Vagina (tissue), 2 donors: ENCODE results near the gene GCSAM. TPM values are rescaled to one million over a fixed set of nuclear protein-coding genes. Genes with fewer than 3 reads are reported as not detected.

Experiments
- DNase-seq, 2 donors: peaks; one replicate each; pipeline ENCODE4 v3.0.0-alpha.2; 2017; ENCODE audit errors: extremely low spot score in 2 of 2
- H3K27ac ChIP-seq: fragments of 200-600 bp; sonication (generic); one replicate; pipeline ENCODE4 v1.5.1; 2019
- H3K27me3 ChIP-seq: fragments of 200-600 bp; sonication (generic); one replicate; pipeline ENCODE4 v1.5.1; 2019
- H3K36me3 ChIP-seq, 2 donors: fragments of 200-600 bp; sonication (generic); one replicate each; pipeline ENCODE4 v1.5.1; 2017 to 2019
- H3K4me1 ChIP-seq: fragments of 200-600 bp; sonication (generic); one replicate; pipeline ENCODE4 v1.5.1; 2019
- H3K4me3 ChIP-seq, 2 donors: fragments of 200-600 bp; sonication (generic); 1 replicate in 1 of 2; 2 replicates in 1 of 2; pipeline ENCODE4 v1.5.1; 2016 to 2019
- H3K9me3 ChIP-seq: fragments of 200-600 bp; sonication (generic); one replicate; pipeline ENCODE4 v1.5.1; 2019
- POLR2A ChIP-seq, 2 donors: fragments of 450-650 bp; IDR thresholded peaks; one replicate each; pipeline ENCODE4 v1.6.1; 2017; ENCODE audit warnings: antibody characterized with exemption in 2 of 2, mild to moderate bottlenecking in 2 of 2, moderate library complexity in 2 of 2
- POLR2AphosphoS5 ChIP-seq, 2 donors: sonication (generic); formaldehyde crosslinking; IDR thresholded peaks; one replicate each; pipeline ENCODE4 v1.9.0; 2017; ENCODE audit warnings: antibody characterized with exemption in 2 of 2, mild to moderate bottlenecking in 2 of 2, low read depth in 1 of 2; ENCODE audit not compliant: insufficient read depth in 1 of 2
- intact Hi-C: fragments of 100-400 bp; cut with DNase I; formaldehyde crosslinking; loops from one replicate; pipeline ENCODE4 v1.15.1; 2023
- total RNA-seq: library from RNA; depleted of rRNA; stranded (reverse); fragments of >200 nt; gene quantifications from one replicate; pipeline ENCODE4 v1.2.3, GENCODE V29; 2016
- TF ChIP-seq, protein P1 (sequence below), 3 experiments: fragments of 450-650 bp in 2 of 3; fragments of 200-600 bp in 1 of 3; sonication (generic) in 1 of 3; IDR thresholded peaks; one replicate each; pipeline ENCODE4 v1.5.1; 2017 to 2019; ENCODE audit warnings: antibody characterized with exemption in 3 of 3, mild to moderate bottlenecking in 2 of 3, moderate library complexity in 2 of 3

Gene GCSAM
- total RNA-seq, 1 donor from 2014 or later = 1.5 TPM

DNA sequence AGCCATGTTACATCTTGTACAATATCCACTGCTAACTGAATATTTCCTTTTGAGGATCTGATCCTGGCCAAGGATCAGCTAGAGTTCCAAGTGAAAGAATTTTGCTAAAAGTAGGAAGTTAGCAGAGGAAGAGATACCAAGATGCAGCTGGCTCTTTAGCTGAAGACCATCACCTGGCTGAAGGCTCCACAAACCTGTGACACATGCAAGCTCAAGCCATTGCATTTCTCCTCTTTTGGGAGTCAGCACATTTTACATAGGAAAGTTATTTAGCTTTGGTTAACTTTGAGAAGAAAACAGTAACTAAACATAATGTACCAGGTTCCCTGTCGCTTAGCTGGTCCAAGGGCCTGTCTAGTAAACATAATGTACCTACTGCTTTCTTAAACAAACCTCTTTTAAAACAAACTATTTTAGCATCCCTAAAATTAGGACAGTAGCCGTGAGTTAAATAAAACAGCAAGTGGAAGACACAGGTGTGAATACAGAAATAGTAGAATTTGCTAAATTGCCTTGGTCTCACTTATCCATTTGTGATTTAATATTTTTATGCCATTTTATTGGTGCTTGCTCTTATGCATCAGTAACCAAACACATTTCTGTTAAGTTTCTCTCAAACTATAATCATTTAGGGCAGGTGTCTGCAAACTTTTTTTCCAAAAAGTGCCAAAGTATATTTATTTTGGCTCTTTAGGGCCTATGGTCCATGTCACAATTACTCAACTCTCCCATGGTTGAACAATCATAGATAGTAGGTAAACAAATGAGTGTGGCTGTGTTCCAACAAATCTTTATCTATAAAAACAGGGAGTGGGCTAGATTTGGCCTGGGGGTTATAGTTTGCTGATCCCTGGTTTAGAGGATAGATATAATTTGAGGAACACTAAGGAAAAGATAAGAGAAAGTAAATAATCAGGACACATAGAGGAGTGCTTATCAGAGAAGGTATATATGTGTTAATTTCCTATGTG lies 11.2 kb downstream of the GCSAM start:
- Histone ChIP-seq H3K27ac (no peak overlapping the region), H3K4me3 (no peak overlapping the region), H3K4me1 (no peaks in the 10 kb centered on the region), H3K9me3 (no peaks in the 10 kb centered on the region), H3K36me3 (no peaks in the 10 kb centered on the region), H3K27me3 (no peaks in the 10 kb centered on the region)
- TF ChIP-seq POLR2A (IDR thresholded peaks at IDR 0.05) = no peak
- intact Hi-C loops = no loop called here
- no peak for DNase-seq

DNA sequence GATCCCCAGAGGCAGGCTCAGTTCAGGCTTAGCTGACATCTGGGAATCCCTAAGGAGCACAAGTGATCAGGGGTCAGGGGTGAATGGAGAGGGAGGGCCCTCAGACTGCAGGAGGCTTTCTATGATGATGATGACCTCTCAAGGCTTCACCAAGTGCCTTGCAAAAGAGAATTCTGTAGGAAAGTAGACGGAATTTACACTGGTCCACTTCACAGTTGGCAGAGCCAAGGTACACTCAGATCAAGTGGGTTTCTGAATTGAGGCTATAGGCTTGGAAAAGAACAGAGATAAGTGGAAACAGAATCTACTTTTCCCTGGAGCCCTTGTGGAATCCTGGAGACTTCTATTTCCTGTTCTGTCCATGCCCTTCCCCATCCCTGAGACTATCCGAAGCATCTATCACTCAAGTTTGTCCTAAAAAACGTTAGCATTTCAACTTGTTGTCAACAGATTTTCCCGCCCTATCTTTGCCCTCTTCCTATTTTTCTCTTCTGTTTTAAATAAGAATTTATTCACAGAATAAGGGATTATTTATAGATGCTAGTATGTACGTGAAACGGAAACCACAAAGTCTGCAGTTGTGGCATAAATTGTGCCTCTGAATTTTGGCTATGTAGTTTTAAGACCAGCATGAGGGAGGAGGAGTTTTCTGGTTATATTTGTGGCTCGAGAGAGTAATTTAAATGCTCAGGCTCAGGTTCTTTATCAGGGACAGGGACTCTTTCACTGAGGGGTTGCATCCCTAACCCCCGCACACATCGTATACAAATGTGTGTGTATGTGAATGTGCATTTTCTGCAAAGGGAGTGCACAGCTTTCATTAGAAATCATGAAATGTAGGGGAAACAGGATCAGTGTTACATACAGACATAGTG lies 12.8 kb downstream of the GCSAM start:
- no peak overlapping the region for H3K4me3 ChIP-seq
- no peaks in the 10 kb centered on the region for H3K4me1 ChIP-seq
- TF ChIP-seq POLR2AphosphoS5 (IDR thresholded peaks at IDR 0.05; ENCODE audit: insufficient read depth in 1 of 2, low read depth in 1 of 2) (no peak), POLR2A (IDR thresholded peaks at IDR 0.05) (no peak)
- TF ChIP-seq, protein P1, sequence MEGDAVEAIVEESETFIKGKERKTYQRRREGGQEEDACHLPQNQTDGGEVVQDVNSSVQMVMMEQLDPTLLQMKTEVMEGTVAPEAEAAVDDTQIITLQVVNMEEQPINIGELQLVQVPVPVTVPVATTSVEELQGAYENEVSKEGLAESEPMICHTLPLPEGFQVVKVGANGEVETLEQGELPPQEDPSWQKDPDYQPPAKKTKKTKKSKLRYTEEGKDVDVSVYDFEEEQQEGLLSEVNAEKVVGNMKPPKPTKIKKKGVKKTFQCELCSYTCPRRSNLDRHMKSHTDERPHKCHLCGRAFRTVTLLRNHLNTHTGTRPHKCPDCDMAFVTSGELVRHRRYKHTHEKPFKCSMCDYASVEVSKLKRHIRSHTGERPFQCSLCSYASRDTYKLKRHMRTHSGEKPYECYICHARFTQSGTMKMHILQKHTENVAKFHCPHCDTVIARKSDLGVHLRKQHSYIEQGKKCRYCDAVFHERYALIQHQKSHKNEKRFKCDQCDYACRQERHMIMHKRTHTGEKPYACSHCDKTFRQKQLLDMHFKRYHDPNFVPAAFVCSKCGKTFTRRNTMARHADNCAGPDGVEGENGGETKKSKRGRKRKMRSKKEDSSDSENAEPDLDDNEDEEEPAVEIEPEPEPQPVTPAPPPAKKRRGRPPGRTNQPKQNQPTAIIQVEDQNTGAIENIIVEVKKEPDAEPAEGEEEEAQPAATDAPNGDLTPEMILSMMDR (IDR thresholded peaks at IDR 0.05) = no peak
- H3K36me3 ChIP-seq = no peaks in the 10 kb centered on the region
- H3K27ac ChIP-seq = no peak overlapping the region
- no peaks in the 10 kb centered on the region for H3K9me3 ChIP-seq
- DNase-seq = no peak
- no peaks in the 10 kb centered on the region for H3K27me3 ChIP-seq
- intact Hi-C loops = no loop called here

DNA sequence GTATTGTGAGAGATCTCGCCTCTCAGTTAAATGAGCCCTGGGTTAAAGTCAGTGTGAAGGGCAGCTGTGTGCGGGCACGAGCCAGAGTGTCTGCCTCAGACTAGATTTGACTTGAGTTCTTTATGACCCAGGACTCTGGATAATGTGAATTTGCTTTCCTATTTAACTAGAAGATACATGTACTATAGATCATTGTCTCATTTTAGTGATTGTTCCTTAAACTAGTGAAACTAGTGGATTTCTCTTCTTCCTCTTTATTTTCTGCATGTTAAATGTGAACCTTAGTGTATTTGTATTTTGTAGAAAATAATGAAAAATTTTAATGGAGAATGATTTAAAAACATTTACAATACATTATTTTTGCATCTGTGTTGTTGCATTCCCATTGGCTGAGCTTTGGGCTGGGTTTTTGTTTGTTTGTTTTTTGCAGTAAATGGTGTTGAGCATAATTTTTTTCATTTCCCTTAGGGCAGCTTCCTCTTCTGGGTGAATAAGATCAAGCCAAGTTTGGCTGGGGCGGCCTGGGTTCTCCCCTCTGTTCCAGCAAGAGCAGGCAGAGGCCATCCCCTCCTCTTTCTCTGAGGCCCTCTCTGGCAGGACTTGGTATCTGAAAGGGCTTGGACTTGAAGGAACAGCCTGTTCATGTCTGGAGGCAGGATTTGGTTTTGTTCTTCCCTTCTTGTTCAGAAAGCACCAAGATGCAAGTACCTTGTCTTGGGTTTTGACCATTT lies 15.0 kb downstream of the GCSAM start:
- intact Hi-C loops = no loop called here
- Histone ChIP-seq H3K27ac (no peak overlapping the region), H3K9me3 (no peaks in the 10 kb centered on the region), H3K4me1 (no peaks in the 10 kb centered on the region), H3K27me3 (no peaks in the 10 kb centered on the region), H3K4me3 (no peak overlapping the region), H3K36me3 (no peaks in the 10 kb centered on the region)
- TF ChIP-seq POLR2AphosphoS5 (IDR thresholded peaks at IDR 0.05; ENCODE audit: insufficient read depth in 1 of 2, low read depth in 1 of 2) (no peak), POLR2A (IDR thresholded peaks at IDR 0.05) (no peak)
- TF ChIP-seq, protein P1 (IDR thresholded peaks at IDR 0.05) = no peak
- no peak for DNase-seq

DNA sequence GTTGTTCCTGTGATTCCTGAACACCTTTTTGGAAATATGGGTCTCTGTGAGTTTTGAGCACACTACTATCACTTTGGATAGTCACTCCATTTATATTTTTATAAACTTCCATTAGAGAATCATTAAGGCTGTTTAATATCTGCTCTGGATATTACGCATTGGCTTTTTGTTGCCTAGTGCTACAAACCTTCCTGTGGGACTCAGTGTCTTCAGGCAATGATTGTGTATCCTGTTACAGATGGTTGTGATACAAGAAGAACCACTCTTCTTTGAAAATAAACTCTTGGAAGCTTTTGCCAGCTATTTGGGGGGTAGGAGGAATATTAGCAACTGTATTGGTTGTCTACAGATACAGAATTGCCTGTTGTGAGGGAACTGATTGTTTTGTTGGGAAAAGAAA lies 15.6 kb downstream of the GCSAM start:
- Histone ChIP-seq H3K36me3 (no peaks in the 10 kb centered on the region), H3K27ac (no peak overlapping the region), H3K4me1 (no peaks in the 10 kb centered on the region), H3K4me3 (no peak overlapping the region), H3K27me3 (no peaks in the 10 kb centered on the region), H3K9me3 (no peaks in the 10 kb centered on the region)
- no peak for DNase-seq
- intact Hi-C loops = no loop called here
- TF ChIP-seq, protein P1 (IDR thresholded peaks at IDR 0.05) = no peak
- TF ChIP-seq POLR2A (IDR thresholded peaks at IDR 0.05) (no peak), POLR2AphosphoS5 (IDR thresholded peaks at IDR 0.05; ENCODE audit: insufficient read depth in 1 of 2, low read depth in 1 of 2) (no peak)

DNA sequence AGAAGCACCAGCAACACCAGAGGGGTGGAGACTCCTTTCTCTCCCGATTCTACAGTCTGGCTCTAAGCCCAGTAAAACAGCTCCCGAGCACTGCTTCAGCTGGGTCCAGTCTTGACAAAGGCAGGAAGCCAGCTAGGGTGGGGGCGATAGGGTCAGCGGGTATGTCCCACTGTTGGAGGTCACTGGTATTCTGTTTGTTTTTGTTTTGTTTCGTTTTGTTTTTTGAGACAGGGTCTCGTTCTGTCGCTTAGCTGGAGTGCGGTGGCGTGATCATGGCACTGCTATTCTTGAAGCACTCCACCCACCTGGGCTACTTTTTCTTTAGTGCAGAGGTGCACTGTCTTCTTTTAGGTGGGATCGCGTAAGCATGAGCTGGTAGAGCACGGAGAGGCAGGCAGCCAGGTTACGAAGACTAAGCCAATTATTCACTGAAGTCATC lies 16.3 kb downstream of the GCSAM start:
- no peaks in the 10 kb centered on the region for H3K4me1 ChIP-seq
- no peak overlapping the region for H3K4me3 ChIP-seq
- no peaks in the 10 kb centered on the region for H3K9me3 ChIP-seq
- intact Hi-C loops = no loop called here
- H3K27me3 ChIP-seq = no peaks in the 10 kb centered on the region
- no peaks in the 10 kb centered on the region for H3K36me3 ChIP-seq
- no peak for DNase-seq
- TF ChIP-seq POLR2A (IDR thresholded peaks at IDR 0.05) = no peak
- TF ChIP-seq, protein P1 (IDR thresholded peaks at IDR 0.05) = no peak
- TF ChIP-seq POLR2AphosphoS5 (IDR thresholded peaks at IDR 0.05; ENCODE audit: insufficient read depth in 1 of 2, low read depth in 1 of 2) = no peak
- no peak overlapping the region for H3K27ac ChIP-seq
